Measurements from ENCODE around the gene SSR1.

GRCh38 chr6:7256785-7257184 is 56.2 kb downstream of the SSR1 start:
- no peak for TF ChIP-seq JUNB (IDR thresholded peaks at IDR 0.05; ENCODE audit: unreplicated experiment)
- TF ChIP-seq CTCF (conservative IDR thresholded peaks at IDR 0.05; ENCODE audit: low read depth in 2 of 2) = no peak
- no peak for TF ChIP-seq EZH2 (IDR thresholded peaks at IDR 0.05; ENCODE audit: low read depth, unreplicated experiment)
- TF ChIP-seq EZH2phosphoT487 (IDR thresholded peaks at IDR 0.05; ENCODE audit: unreplicated experiment) = no peak
- no peak for TF ChIP-seq NANOG (IDR thresholded peaks at IDR 0.05; ENCODE audit: borderline replicate concordance)
- no peak for TF ChIP-seq POLR2AphosphoS5 (IDR thresholded peaks at IDR 0.05; ENCODE audit: low read depth)
- no peak for TF ChIP-seq CREB1 (CRISPR knock-in tag; IDR thresholded peaks at IDR 0.05; ENCODE audit: low read depth)
- no peak for TF ChIP-seq STAT1 (IDR thresholded peaks at IDR 0.05; ENCODE audit: unreplicated experiment)
- no peak for TF ChIP-seq ETS1 (IDR thresholded peaks at IDR 0.05)
- no peak for TF ChIP-seq ZNF331 (CRISPR knock-in tag; IDR thresholded peaks at IDR 0.05; ENCODE audit: low read depth)
- TF ChIP-seq ZNF114 (CRISPR knock-in tag; IDR thresholded peaks at IDR 0.05) = no peak
- TF ChIP-seq REST (IDR thresholded peaks at IDR 0.05; ENCODE audit: unreplicated experiment) = no peak
- TF ChIP-seq ZNF462 (CRISPR knock-in tag; IDR thresholded peaks at IDR 0.05) = no peak
